ENCODE measurements around the gene MYL9.

GRCh38 chr20:36546111-36546736, 4.9 kb downstream of the MYL9 start:
- TF ChIP-seq, protein P1, sequence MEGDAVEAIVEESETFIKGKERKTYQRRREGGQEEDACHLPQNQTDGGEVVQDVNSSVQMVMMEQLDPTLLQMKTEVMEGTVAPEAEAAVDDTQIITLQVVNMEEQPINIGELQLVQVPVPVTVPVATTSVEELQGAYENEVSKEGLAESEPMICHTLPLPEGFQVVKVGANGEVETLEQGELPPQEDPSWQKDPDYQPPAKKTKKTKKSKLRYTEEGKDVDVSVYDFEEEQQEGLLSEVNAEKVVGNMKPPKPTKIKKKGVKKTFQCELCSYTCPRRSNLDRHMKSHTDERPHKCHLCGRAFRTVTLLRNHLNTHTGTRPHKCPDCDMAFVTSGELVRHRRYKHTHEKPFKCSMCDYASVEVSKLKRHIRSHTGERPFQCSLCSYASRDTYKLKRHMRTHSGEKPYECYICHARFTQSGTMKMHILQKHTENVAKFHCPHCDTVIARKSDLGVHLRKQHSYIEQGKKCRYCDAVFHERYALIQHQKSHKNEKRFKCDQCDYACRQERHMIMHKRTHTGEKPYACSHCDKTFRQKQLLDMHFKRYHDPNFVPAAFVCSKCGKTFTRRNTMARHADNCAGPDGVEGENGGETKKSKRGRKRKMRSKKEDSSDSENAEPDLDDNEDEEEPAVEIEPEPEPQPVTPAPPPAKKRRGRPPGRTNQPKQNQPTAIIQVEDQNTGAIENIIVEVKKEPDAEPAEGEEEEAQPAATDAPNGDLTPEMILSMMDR (IDR thresholded peaks at IDR 0.05; ENCODE audit: low read depth, low read length, missing input control): no peak
- TF ChIP-seq EGR1 (IDR thresholded peaks at IDR 0.05; ENCODE audit: low read depth in 2 of 2): no peak

Data from liver (tissue), 3 donors.